Osteocyte (in vitro differentiated cells): Measurements from ENCODE around the gene OSBP2. TPM values are rescaled to one million over a fixed set of nuclear protein-coding genes. Genes with fewer than 3 reads are reported as not detected.

Experiments
- DNase-seq: peaks from one replicate; pipeline ENCODE4 v3.0.0; 2021; ENCODE audit warnings: mixed read lengths; ENCODE audit not compliant: unreplicated experiment; ENCODE audit errors: extremely low spot score
- H3K27ac Mint-ChIP-seq: one replicate; pipeline ENCODE4 v1.8.0; 2021; ENCODE audit warnings: mild to moderate bottlenecking, mixed read lengths; ENCODE audit not compliant: unreplicated experiment
- H3K27me3 Mint-ChIP-seq: one replicate; pipeline ENCODE4 v1.8.0; 2021; ENCODE audit warnings: mixed read lengths; ENCODE audit not compliant: unreplicated experiment
- H3K36me3 Mint-ChIP-seq: one replicate; pipeline ENCODE4 v1.8.0; 2021; ENCODE audit warnings: mixed read lengths; ENCODE audit not compliant: unreplicated experiment
- H3K4me1 Mint-ChIP-seq: one replicate; pipeline ENCODE4 v1.8.0; 2021; ENCODE audit warnings: mixed read lengths; ENCODE audit not compliant: unreplicated experiment
- H3K4me3 Mint-ChIP-seq: one replicate; pipeline ENCODE4 v1.8.0; 2021; ENCODE audit warnings: mild to moderate bottlenecking, moderate library complexity, mixed read lengths; ENCODE audit not compliant: unreplicated experiment
- H3K9me3 Mint-ChIP-seq: one replicate; pipeline ENCODE4 v1.8.0; 2021; ENCODE audit warnings: mixed read lengths; ENCODE audit not compliant: unreplicated experiment
- CTCF ChIP-seq: fragments of 200-600 bp; sonication (generic); IDR thresholded peaks from 2 replicates; pipeline ENCODE4 v1.5.0; 2021; ENCODE audit warnings: antibody characterized with exemption, mild to moderate bottlenecking, moderate library complexity
- total RNA-seq: library from RNA; stranded (reverse); gene quantifications from 2 replicates; pipeline ENCODE4 v1.2.1, GENCODE V29; 2021

The OSBP2 gene
- total RNA-seq, 1 donor from 2014 or later = 3.8 TPM

- no peaks in the 10 kb centered on the region for H3K36me3 Mint-ChIP-seq
- peaks cover 2% of the 10 kb centered on the region for H3K4me1 Mint-ChIP-seq
- peaks cover 21% of the 10 kb centered on the region for H3K27me3 Mint-ChIP-seq
- no peak overlapping the region for H3K4me3 Mint-ChIP-seq
- H3K27ac Mint-ChIP-seq = no peak overlapping the region
- TF ChIP-seq CTCF = no peak
- DNase-seq = no peak
- no peaks in the 10 kb centered on the region for H3K9me3 Mint-ChIP-seq
These were observed 13.5 kb upstream of the OSBP2 start for GRCh38 chr22:30680991-30681770.

GRCh38 chr22:30681831-30682230 lies 12.8 kb upstream of the OSBP2 start:
- no peak overlapping the region for H3K27ac Mint-ChIP-seq

GRCh38 chr22:30685178-30685577 lies 9.5 kb upstream of the OSBP2 start:
- Mint-ChIP-seq H3K9me3 (no peaks in the 10 kb centered on the region), H3K4me3 (no peak overlapping the region), H3K36me3 (no peaks in the 10 kb centered on the region), H3K4me1 (no peaks in the 10 kb centered on the region), H3K27me3 (peaks cover 5% of the 10 kb centered on the region), H3K27ac (no peak overlapping the region)
- DNase-seq = no peak
- TF ChIP-seq CTCF = no peak

More at GRCh38 chr22:30681831-30682230, 12.8 kb upstream of the OSBP2 start:
- no peaks in the 10 kb centered on the region for H3K36me3 Mint-ChIP-seq
- peaks cover 16% of the 10 kb centered on the region for H3K27me3 Mint-ChIP-seq
- no peak for DNase-seq
- TF ChIP-seq CTCF = no peak
- peaks cover 2% of the 10 kb centered on the region for H3K4me1 Mint-ChIP-seq
- no peak overlapping the region for H3K4me3 Mint-ChIP-seq
- H3K9me3 Mint-ChIP-seq = no peaks in the 10 kb centered on the region

GRCh38 chr22:30687358-30687757 lies 7.3 kb upstream of the OSBP2 start:
- Mint-ChIP-seq H3K36me3 (no peaks in the 10 kb centered on the region), H3K27ac (no peak overlapping the region)

More at GRCh38 chr22:30687358-30687757, 7.3 kb upstream of the OSBP2 start:
- H3K27me3 Mint-ChIP-seq = no peaks in the 10 kb centered on the region
- no peaks in the 10 kb centered on the region for H3K4me1 Mint-ChIP-seq
- no peaks in the 10 kb centered on the region for H3K9me3 Mint-ChIP-seq
- no peak for DNase-seq
- TF ChIP-seq CTCF = no peak
- H3K4me3 Mint-ChIP-seq = no peak overlapping the region
